IMR-90 (cell line): ENCODE results near the gene HECW1. TPM values are rescaled to one million over a fixed set of nuclear protein-coding genes. Genes with fewer than 3 reads are reported as not detected.

Source experiments
- ATAC-seq: fragments of 200-7000 bp; cut with Tn5 transposase; 2 replicates; pipeline ENCODE4 v1.9.1; 2020; ENCODE audit warnings: low read depth, mild to moderate bottlenecking, moderate library complexity
- BruUV-seq: library from RNA; stranded (reverse); fragments of 400-500 nt; replicated peaks from 2 replicates; lab custom pipeline; 2021; lab: Mats Ljungman, UMichigan
- CTCF ChIA-PET: fragments of 300-600 bp; formaldehyde crosslinking; extraction: SDS; loops from one replicate; lab custom pipeline; 2021; ENCODE audit warnings: antibody characterized with exemption; lab: Yijun Ruan, JAX
- POLR2A ChIA-PET: fragments of 300-600 bp; sonication (Branson Sonifier 250); formaldehyde crosslinking; loops from one replicate; lab custom pipeline; 2022; ENCODE audit warnings: antibody characterized with exemption; ENCODE audit not compliant: unreplicated experiment; lab: Charles Lee
- DNase-seq: peaks from one replicate; pipeline ENCODE4 v3.0.0; 2013
- H2AFZ ChIP-seq: replicated peaks from 2 replicates; pipeline ENCODE3; 2013; ENCODE audit warnings: low read length, mild to moderate bottlenecking; ENCODE audit not compliant: poor library complexity
- H2AK5ac ChIP-seq: 2 replicates; pipeline ENCODE4 v1.6.1; 2013; ENCODE audit warnings: low read depth, low read length, inconsistent platforms
- H2AK9ac ChIP-seq: replicated peaks from 2 replicates; pipeline ENCODE3; 2013; ENCODE audit warnings: mild to moderate bottlenecking, low read depth, low read length, moderate library complexity; ENCODE audit not compliant: poor library complexity
- H2BK120ac ChIP-seq: 2 replicates; pipeline ENCODE4 v1.6.1; 2013; ENCODE audit warnings: low read depth, low read length, inconsistent platforms
- H2BK15ac ChIP-seq: 3 replicates; pipeline ENCODE4 v1.6.1; 2013; ENCODE audit warnings: low read depth, low read length, inconsistent platforms
- H2BK20ac ChIP-seq: 2 replicates; pipeline ENCODE4 v1.6.1; 2013; ENCODE audit warnings: low read depth, mild to moderate bottlenecking, inconsistent platforms, low read length, moderate library complexity
- H2BK5ac ChIP-seq: 2 replicates; pipeline ENCODE4 v1.6.1; 2013; ENCODE audit warnings: mild to moderate bottlenecking, low read depth, low read length, inconsistent platforms; ENCODE audit not compliant: poor library complexity, severe bottlenecking
- H3K14ac ChIP-seq: replicated peaks from 2 replicates; pipeline ENCODE4 v1.6.1; 2013; ENCODE audit warnings: low read depth, low read length, inconsistent platforms
- H3K18ac ChIP-seq: 2 replicates; pipeline ENCODE4 v1.6.1; 2013; ENCODE audit warnings: low read depth, low read length, control low read depth
- H3K23ac ChIP-seq: 2 replicates; pipeline ENCODE4 v1.6.1; 2013; ENCODE audit warnings: low read depth, low read length, inconsistent platforms
- H3K27ac ChIP-seq: 2 replicates; pipeline ENCODE4 v1.5.1; 2013; ENCODE audit warnings: mild to moderate bottlenecking, control low read depth, low read length; ENCODE audit not compliant: insufficient read depth
- H3K27me3 ChIP-seq: 2 replicates; pipeline ENCODE4 v1.6.1; 2013; ENCODE audit warnings: low read length; ENCODE audit not compliant: control insufficient read depth, insufficient read depth
- H3K36me3 ChIP-seq: 2 replicates; pipeline ENCODE4 v1.6.1; 2013; ENCODE audit warnings: low read length, mixed read lengths; ENCODE audit not compliant: control insufficient read depth, insufficient read depth
- H3K4ac ChIP-seq: 2 replicates; pipeline ENCODE4 v1.6.1; 2013; ENCODE audit warnings: low read depth, low read length, inconsistent platforms
- H3K4me1 ChIP-seq: 2 replicates; pipeline ENCODE4 v1.6.1; 2013; ENCODE audit warnings: low read length, mixed read lengths; ENCODE audit not compliant: control insufficient read depth, insufficient read depth
- H3K4me2 ChIP-seq: 2 replicates; pipeline ENCODE4 v1.6.1; 2013; ENCODE audit warnings: low read depth, mild to moderate bottlenecking, control low read depth, low read length, moderate library complexity
- H3K4me3 ChIP-seq: 2 replicates; pipeline ENCODE4 v1.5.1; 2013; ENCODE audit warnings: low read depth, mild to moderate bottlenecking, control low read depth, low read length, moderate library complexity; ENCODE audit not compliant: insufficient read depth
- H3K56ac ChIP-seq: 2 replicates; pipeline ENCODE4 v1.6.1; 2013; ENCODE audit warnings: low read length, inconsistent platforms; ENCODE audit not compliant: insufficient read depth; ENCODE audit errors: extremely low read depth
- H3K79me1 ChIP-seq, 2 experiments: 2 replicates each; pipeline ENCODE4 v1.6.1; 2013; ENCODE audit warnings: low read length in 2 of 2, inconsistent platforms in 1 of 2, low read depth in 1 of 2
- H3K9ac ChIP-seq: 2 replicates; pipeline ENCODE4 v1.6.1; 2013; ENCODE audit warnings: low read depth, low read length, control low read depth
- H3K9me1 ChIP-seq: 2 replicates; pipeline ENCODE4 v1.6.1; 2013; ENCODE audit warnings: low read length, inconsistent platforms; ENCODE audit not compliant: insufficient read depth
- H3K9me3 ChIP-seq: 2 replicates; pipeline ENCODE4 v1.6.1; 2013; ENCODE audit warnings: low read length; ENCODE audit not compliant: control insufficient read depth, insufficient read depth
- H4K20me1 ChIP-seq: 2 replicates; pipeline ENCODE4 v1.6.1; 2013; ENCODE audit warnings: low read length, inconsistent platforms; ENCODE audit not compliant: insufficient read depth
- H4K5ac ChIP-seq: 2 replicates; pipeline ENCODE4 v1.6.1; 2013; ENCODE audit warnings: mild to moderate bottlenecking, low read depth, low read length, control low read depth
- H4K8ac ChIP-seq, 2 experiments: 2 replicates each; pipeline ENCODE4 v1.6.1; 2013; ENCODE audit warnings: low read depth in 2 of 2, low read length in 2 of 2, control low read depth in 1 of 2, inconsistent platforms in 1 of 2
- H4K91ac ChIP-seq: 2 replicates; pipeline ENCODE4 v1.6.1; 2013; ENCODE audit warnings: low read depth, low read length, inconsistent platforms; ENCODE audit not compliant: insufficient read depth
- BHLHE40 ChIP-seq: fragments of 150-350 bp; IDR thresholded peaks from 2 replicates; pipeline ENCODE4 v1.6.1; 2016; ENCODE audit warnings: mild to moderate bottlenecking, low read depth, low read length
- CEBPB ChIP-seq: IDR thresholded peaks from 2 replicates; pipeline ENCODE4 v1.6.1; 2012; ENCODE audit warnings: low read depth, low read length, improper control_type of control experiment
- MXI1 ChIP-seq: IDR thresholded peaks from 2 replicates; pipeline ENCODE4 v1.6.1; 2012; ENCODE audit warnings: low read depth, mild to moderate bottlenecking, low read length, moderate library complexity, borderline replicate concordance
- NFE2L2 ChIP-seq: fragments of 150-350 bp; IDR thresholded peaks from 2 replicates; pipeline ENCODE4 v1.6.1; 2016; ENCODE audit warnings: low read depth, mild to moderate bottlenecking, low read length
- POLR2A ChIP-seq: IDR thresholded peaks from 2 replicates; pipeline ENCODE4 v1.6.1; 2012; ENCODE audit warnings: mild to moderate bottlenecking, low read depth, low read length
- RFX5 ChIP-seq: IDR thresholded peaks from 2 replicates; pipeline ENCODE4 v1.8.0; 2012; ENCODE audit warnings: low read depth, mild to moderate bottlenecking, low read length, moderate library complexity
- WGBS, 2 experiments: methylation state at CpG; one replicate each; pipeline versions ENCODE4 v1.1.5 to v1.1.7; 2013; ENCODE audit warnings: missing lambda C conversion rate in 2 of 2; ENCODE audit not compliant: insufficient read length in 1 of 2; ENCODE audit errors: extremely low coverage in 2 of 2; 5-methylcytosine and 5-hydroxymethylcytosine counted together
- dilution Hi-C: fragments of 300-500 bp; cut with HindIII; formaldehyde crosslinking; loops from one replicate; pipeline ENCODE4 v1.14.3; 2018; ENCODE audit warnings: low sequenced_read_pairs; ENCODE audit not compliant: unreplicated experiment
- in situ Hi-C: fragments of 300-500 bp; cut with MboI; formaldehyde crosslinking; loops from 3 replicates; pipeline ENCODE4 v1.14.3; 2019; ENCODE audit warnings: low sequenced_read_pairs, inconsistent platforms, mixed read lengths
- intact Hi-C: fragments of 100-400 bp; cut with micrococcal nuclease; formaldehyde crosslinking; loops from 2 replicates; pipeline ENCODE4 v1.10.0; 2022
- polyA plus RNA-seq, 3 experiments: library from polyadenylated mRNA; depleted of rRNA; stranded (reverse); fragments of >200 nt; gene quantifications; 2 replicates each; pipeline ENCODE4 v1.2.3, GENCODE V29; 2012; ENCODE audit warnings: low replicate concordance in 1 of 3
- total RNA-seq: library from RNA; depleted of rRNA; stranded (reverse); fragments of >200 nt; gene quantifications from 2 replicates; pipeline ENCODE4 v1.2.3, GENCODE V29; 2012
- TF ChIP-seq, protein P1 (sequence below): fragments of 150-350 bp; IDR thresholded peaks from 2 replicates; pipeline ENCODE4 v1.6.1; 2017; ENCODE audit warnings: mild to moderate bottlenecking, antibody characterized with exemption, low read length, low read depth
- TF ChIP-seq, protein P2 (sequence below): conservative IDR thresholded peaks from 2 replicates; pipeline ENCODE4 v1.5.1; 2012; ENCODE audit warnings: mild to moderate bottlenecking, low read depth, low read length, improper control_type of control experiment

HECW1 gene
- total and polyA plus RNA-seq, 2 of the 4 experiments (the other 2 are of a cell fraction) = 0.56 to 1.3 TPM

DNA sequence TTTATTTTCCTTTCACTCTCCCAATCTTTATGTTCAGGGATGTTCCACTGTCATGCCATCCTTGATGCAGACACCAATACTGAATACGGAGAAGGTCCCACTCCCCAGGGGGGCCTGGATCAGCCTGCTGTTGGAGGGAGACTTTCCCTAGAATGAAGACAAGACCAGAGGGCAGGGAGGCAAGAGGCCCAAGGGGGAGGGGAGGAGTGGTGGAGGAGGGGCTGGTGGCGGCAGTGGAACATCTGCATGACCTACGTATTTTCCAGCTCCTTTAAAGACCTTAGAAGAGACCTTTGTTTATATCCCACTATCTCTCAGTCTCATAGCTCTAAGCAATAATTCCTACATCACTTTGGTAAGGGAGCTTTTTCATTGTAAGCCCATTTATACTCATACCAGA, 183.0 kb downstream of the HECW1 start:
- ATAC-seq = no peak
- POLR2A ChIA-PET = no interaction called here

More for the DNA sequence above, 183.0 kb downstream of the HECW1 start:
- in situ Hi-C loops = no loop called here
- H4K91ac ChIP-seq = no peak overlapping the region
- H2BK20ac ChIP-seq = no peak overlapping the region
- H3K9me3 ChIP-seq = peaks cover 3% of the 10 kb centered on the region
- no CpG with 5 or more reads among the region's 3 CpGs for WGBS, 2 experiments
- no peak overlapping the region for H2BK5ac ChIP-seq
- peaks cover 6% of the 10 kb centered on the region for H3K9me1 ChIP-seq
- no peaks in the 10 kb centered on the region for H3K36me3 ChIP-seq
- no peak overlapping the region for H3K18ac ChIP-seq
- H3K4me2 ChIP-seq = no peak overlapping the region
- H3K27me3 ChIP-seq = peaks cover 3% of the 10 kb centered on the region; the same call in 1 of the 2 replicates
- no peak overlapping the region for H2AK9ac ChIP-seq
- no peak overlapping the region for H3K9ac ChIP-seq
- intact Hi-C loops = no loop called here
- H3K23ac ChIP-seq = no peak overlapping the region
- H2AFZ ChIP-seq = no peak overlapping the region
- no peak overlapping the region for H3K4me3 ChIP-seq
- H4K20me1 ChIP-seq = no peaks in the 10 kb centered on the region
- no peak overlapping the region for H2BK120ac ChIP-seq
- H4K5ac ChIP-seq = no peak overlapping the region
- CTCF ChIA-PET = no interaction called here
- no peak for DNase-seq
- H4K8ac ChIP-seq = no peak overlapping the region
- H3K56ac ChIP-seq = no peak overlapping the region
- H2BK15ac ChIP-seq = no peak overlapping the region
- BruUV-seq = no TSS peak
- H2AK5ac ChIP-seq = no peak overlapping the region
- no peak overlapping the region for H3K14ac ChIP-seq
- H3K4me1 ChIP-seq = peaks cover 7% of the 10 kb centered on the region; the same call in 1 of the 2 replicates
- H3K4ac ChIP-seq = no peak overlapping the region
- dilution Hi-C loops = no loop called here
- no peaks in the 10 kb centered on the region for H3K79me1 ChIP-seq
- H3K27ac ChIP-seq = no peak overlapping the region
- TF ChIP-seq RFX5 (no peak), MXI1 (no peak), POLR2A (no peak), BHLHE40 (no peak), CEBPB (no peak), NFE2L2 (no peak)
- TF ChIP-seq, protein P1, sequence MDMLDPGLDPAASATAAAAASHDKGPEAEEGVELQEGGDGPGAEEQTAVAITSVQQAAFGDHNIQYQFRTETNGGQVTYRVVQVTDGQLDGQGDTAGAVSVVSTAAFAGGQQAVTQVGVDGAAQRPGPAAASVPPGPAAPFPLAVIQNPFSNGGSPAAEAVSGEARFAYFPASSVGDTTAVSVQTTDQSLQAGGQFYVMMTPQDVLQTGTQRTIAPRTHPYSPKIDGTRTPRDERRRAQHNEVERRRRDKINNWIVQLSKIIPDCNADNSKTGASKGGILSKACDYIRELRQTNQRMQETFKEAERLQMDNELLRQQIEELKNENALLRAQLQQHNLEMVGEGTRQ = no peak
- TF ChIP-seq, protein P2, sequence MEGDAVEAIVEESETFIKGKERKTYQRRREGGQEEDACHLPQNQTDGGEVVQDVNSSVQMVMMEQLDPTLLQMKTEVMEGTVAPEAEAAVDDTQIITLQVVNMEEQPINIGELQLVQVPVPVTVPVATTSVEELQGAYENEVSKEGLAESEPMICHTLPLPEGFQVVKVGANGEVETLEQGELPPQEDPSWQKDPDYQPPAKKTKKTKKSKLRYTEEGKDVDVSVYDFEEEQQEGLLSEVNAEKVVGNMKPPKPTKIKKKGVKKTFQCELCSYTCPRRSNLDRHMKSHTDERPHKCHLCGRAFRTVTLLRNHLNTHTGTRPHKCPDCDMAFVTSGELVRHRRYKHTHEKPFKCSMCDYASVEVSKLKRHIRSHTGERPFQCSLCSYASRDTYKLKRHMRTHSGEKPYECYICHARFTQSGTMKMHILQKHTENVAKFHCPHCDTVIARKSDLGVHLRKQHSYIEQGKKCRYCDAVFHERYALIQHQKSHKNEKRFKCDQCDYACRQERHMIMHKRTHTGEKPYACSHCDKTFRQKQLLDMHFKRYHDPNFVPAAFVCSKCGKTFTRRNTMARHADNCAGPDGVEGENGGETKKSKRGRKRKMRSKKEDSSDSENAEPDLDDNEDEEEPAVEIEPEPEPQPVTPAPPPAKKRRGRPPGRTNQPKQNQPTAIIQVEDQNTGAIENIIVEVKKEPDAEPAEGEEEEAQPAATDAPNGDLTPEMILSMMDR = no peak
